K562 (cell line): Measurements from ENCODE around the gene H2BK1. TPM values are rescaled to one million over a fixed set of nuclear protein-coding genes. Genes with fewer than 3 reads are reported as not detected.
A peak's percentile ranks its signal among the peaks of the same experiment; 100 is the strongest.

Source experiments
- HDAC1 ChIP-seq, 2 experiments: fragments of 450-650 bp; IDR thresholded peaks; 2 replicates each; pipeline ENCODE4 v1.6.1; 2016 to 2017; ENCODE audit warnings: inconsistent platforms in 1 of 2, mild to moderate bottlenecking in 1 of 2, moderate library complexity in 1 of 2
- KHSRP ChIP-seq: fragments of 450-650 bp; IDR thresholded peaks from 2 replicates; pipeline ENCODE4 v1.6.1; 2017
- NFE2 ChIP-seq: IDR thresholded peaks from 2 replicates; pipeline ENCODE4 v1.6.1; 2014; ENCODE audit warnings: antibody characterized with exemption, low read depth
- PCBP2 ChIP-seq: fragments of 200-400 bp; formaldehyde crosslinking; IDR thresholded peaks from 2 replicates; pipeline ENCODE4 v1.6.1; 2018; ENCODE audit warnings: low read length, low read depth, mild to moderate bottlenecking, moderate library complexity; ENCODE audit not compliant: poor library complexity, severe bottlenecking
- POLR2G ChIP-seq: fragments of 200-400 bp; formaldehyde crosslinking; IDR thresholded peaks from 2 replicates; pipeline ENCODE4 v1.6.1; 2017; ENCODE audit warnings: low read depth, mild to moderate bottlenecking, antibody characterized with exemption, low read length, moderate library complexity
- WHSC1 ChIP-seq: IDR thresholded peaks from one replicate; pipeline ENCODE4 v1.6.1; 2012; ENCODE audit warnings: low read length, control low read depth, inconsistent platforms
- XRCC4 ChIP-seq: IDR thresholded peaks from one replicate; pipeline ENCODE4 v1.6.1; 2011; ENCODE audit not compliant: insufficient read depth, insufficient read length; ENCODE audit errors: extremely low read depth
- polyA plus RNA-seq, 8 experiments: library from polyadenylated mRNA; depleted of rRNA in 4 of 8; stranded (reverse) in 5 of 8; unstranded in 3 of 8; fragments of >200 nt; fragmentation: Nextera tagmentation in 2 of 8; fragmentation: Illumina TruSeq in 1 of 8; extraction: Ambion mirVana in 2 of 8; extraction: Trizol in 1 of 8; gene quantifications; 2 replicates each; pipeline versions ENCODE4 v1.2.1 to v1.2.3, GENCODE V29; 2011 to 2014; ENCODE audit warnings: inconsistent platforms in 1 of 8, missing spikeins in 1 of 8
- total RNA-seq, 7 experiments: library from RNA; depleted of rRNA in 6 of 7; stranded (reverse); fragments of >200 nt in 6 of 7; fragmentation: Illumina TruSeq in 2 of 7; extraction: Trizol in 2 of 7; gene quantifications; 2 replicates each; pipeline versions ENCODE4 v1.2.1 to v1.2.3, GENCODE V29; 2011 to 2021; ENCODE audit warnings: low replicate concordance in 1 of 7
- TF ChIP-seq, protein P1 (sequence below): fragments of 250-450 bp; sonication (Bioruptor Pico); IDR thresholded peaks from 2 replicates; pipeline ENCODE4 v1.8.0; 2021; ENCODE audit warnings: moderate library complexity, mild to moderate bottlenecking, inconsistent platforms
- TF ChIP-seq, protein P2 (sequence below): conservative IDR thresholded peaks from 2 replicates; pipeline ENCODE4 v1.6.1; 2011; ENCODE audit warnings: low read depth, mild to moderate bottlenecking, low read length; ENCODE audit not compliant: control insufficient read depth
- TF ChIP-seq, protein P3 (sequence below): sonication (generic); formaldehyde crosslinking; IDR thresholded peaks from 2 replicates; pipeline ENCODE4 v1.8.0; 2022; ENCODE audit warnings: missing genetic modification reagents, mild to moderate bottlenecking, borderline replicate concordance
- TF ChIP-seq, protein P4 (sequence below): fragments of 450-650 bp; formaldehyde crosslinking; IDR thresholded peaks from 2 replicates; pipeline ENCODE4 v1.4.0; 2020; ENCODE audit warnings: mild to moderate bottlenecking, moderate library complexity
- TF ChIP-seq, protein P5 (sequence below): fragments of 450-650 bp; IDR thresholded peaks from 2 replicates; pipeline ENCODE4 v1.6.1; 2018; ENCODE audit not compliant: partially characterized antibody
- TF ChIP-seq, protein P6 (sequence below): sonication (generic); formaldehyde crosslinking; IDR thresholded peaks from 2 replicates; pipeline ENCODE4 v1.8.0; 2022; ENCODE audit warnings: mild to moderate bottlenecking, missing genetic modification reagents

The H2BK1 gene
- total and polyA plus RNA-seq, 9 of the 15 experiments (the other 6 are each of a cell fraction or from before 2014, with no cell fraction given): not detected

DNA sequence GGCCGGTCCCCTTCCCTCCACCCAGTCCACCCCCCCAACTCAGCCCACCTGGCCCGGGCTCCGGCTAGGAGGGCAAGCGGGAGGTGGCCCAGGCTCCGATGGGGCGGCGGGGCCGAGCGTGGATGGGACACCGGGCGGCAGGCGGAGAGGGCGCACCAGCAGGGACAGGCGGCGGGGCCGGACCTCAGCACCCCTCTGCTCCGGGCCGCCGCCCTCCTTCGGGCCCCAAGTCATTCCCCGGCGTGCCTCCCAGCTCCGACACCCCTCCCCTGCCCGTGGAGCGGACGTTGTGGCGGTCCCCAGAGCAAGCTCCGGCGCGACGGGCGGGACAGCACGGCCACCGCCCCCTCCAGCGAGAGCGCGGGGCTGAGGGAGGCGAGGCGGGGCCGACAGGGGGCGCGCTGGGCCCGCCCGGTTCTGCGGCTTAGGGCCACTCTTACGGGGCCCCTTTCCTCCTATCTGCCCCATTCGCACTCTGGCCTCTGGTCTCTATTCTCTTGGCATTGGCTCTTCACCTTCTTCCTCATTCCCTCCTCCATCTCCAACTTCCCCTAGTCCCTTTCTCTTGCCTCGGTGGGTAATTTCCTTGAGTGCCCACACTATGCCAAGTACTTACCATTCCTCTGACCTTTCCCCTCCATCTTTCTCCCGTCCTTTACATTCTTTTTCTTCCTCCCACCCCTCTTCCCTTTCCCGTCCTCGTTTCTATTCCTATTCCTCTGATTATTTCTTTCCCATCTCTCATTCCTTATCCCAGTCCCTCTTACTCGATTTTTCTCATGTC, 42.1 kb downstream of the H2BK1 start (continued):
- TF ChIP-seq HDAC1 (IDR thresholded peaks at IDR 0.05): peak in 1 of 2 experiments; percentile 53; a peak in 1 of 4 replicates
- TF ChIP-seq, protein P1, sequence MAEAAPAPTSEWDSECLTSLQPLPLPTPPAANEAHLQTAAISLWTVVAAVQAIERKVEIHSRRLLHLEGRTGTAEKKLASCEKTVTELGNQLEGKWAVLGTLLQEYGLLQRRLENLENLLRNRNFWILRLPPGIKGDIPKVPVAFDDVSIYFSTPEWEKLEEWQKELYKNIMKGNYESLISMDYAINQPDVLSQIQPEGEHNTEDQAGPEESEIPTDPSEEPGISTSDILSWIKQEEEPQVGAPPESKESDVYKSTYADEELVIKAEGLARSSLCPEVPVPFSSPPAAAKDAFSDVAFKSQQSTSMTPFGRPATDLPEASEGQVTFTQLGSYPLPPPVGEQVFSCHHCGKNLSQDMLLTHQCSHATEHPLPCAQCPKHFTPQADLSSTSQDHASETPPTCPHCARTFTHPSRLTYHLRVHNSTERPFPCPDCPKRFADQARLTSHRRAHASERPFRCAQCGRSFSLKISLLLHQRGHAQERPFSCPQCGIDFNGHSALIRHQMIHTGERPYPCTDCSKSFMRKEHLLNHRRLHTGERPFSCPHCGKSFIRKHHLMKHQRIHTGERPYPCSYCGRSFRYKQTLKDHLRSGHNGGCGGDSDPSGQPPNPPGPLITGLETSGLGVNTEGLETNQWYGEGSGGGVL (CRISPR knock-in tag): no peak
- TF ChIP-seq, protein P2, sequence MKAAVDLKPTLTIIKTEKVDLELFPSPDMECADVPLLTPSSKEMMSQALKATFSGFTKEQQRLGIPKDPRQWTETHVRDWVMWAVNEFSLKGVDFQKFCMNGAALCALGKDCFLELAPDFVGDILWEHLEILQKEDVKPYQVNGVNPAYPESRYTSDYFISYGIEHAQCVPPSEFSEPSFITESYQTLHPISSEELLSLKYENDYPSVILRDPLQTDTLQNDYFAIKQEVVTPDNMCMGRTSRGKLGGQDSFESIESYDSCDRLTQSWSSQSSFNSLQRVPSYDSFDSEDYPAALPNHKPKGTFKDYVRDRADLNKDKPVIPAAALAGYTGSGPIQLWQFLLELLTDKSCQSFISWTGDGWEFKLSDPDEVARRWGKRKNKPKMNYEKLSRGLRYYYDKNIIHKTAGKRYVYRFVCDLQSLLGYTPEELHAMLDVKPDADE: 0 out of 2 replicates have a peak, but pooled peaks have one; percentile 46
- TF ChIP-seq NFE2: no peak
- no peak for TF ChIP-seq XRCC4
- TF ChIP-seq, protein P3, sequence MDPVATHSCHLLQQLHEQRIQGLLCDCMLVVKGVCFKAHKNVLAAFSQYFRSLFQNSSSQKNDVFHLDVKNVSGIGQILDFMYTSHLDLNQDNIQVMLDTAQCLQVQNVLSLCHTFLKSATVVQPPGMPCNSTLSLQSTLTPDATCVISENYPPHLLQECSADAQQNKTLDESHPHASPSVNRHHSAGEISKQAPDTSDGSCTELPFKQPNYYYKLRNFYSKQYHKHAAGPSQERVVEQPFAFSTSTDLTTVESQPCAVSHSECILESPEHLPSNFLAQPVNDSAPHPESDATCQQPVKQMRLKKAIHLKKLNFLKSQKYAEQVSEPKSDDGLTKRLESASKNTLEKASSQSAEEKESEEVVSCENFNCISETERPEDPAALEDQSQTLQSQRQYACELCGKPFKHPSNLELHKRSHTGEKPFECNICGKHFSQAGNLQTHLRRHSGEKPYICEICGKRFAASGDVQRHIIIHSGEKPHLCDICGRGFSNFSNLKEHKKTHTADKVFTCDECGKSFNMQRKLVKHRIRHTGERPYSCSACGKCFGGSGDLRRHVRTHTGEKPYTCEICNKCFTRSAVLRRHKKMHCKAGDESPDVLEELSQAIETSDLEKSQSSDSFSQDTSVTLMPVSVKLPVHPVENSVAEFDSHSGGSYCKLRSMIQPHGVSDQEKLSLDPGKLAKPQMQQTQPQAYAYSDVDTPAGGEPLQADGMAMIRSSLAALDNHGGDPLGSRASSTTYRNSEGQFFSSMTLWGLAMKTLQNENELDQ (CRISPR knock-in tag): no peak
- TF ChIP-seq WHSC1: no peak
- TF ChIP-seq, protein P4, sequence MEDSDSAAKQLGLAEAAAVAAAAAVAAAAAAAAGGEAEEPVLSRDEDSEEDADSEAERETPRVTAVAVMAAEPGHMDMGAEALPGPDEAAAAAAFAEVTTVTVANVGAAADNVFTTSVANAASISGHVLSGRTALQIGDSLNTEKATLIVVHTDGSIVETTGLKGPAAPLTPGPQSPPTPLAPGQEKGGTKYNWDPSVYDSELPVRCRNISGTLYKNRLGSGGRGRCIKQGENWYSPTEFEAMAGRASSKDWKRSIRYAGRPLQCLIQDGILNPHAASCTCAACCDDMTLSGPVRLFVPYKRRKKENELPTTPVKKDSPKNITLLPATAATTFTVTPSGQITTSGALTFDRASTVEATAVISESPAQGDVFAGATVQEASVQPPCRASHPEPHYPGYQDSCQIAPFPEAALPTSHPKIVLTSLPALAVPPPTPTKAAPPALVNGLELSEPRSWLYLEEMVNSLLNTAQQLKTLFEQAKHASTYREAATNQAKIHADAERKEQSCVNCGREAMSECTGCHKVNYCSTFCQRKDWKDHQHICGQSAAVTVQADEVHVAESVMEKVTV: no peak
- TF ChIP-seq KHSRP: no peak
- TF ChIP-seq, protein P5, sequence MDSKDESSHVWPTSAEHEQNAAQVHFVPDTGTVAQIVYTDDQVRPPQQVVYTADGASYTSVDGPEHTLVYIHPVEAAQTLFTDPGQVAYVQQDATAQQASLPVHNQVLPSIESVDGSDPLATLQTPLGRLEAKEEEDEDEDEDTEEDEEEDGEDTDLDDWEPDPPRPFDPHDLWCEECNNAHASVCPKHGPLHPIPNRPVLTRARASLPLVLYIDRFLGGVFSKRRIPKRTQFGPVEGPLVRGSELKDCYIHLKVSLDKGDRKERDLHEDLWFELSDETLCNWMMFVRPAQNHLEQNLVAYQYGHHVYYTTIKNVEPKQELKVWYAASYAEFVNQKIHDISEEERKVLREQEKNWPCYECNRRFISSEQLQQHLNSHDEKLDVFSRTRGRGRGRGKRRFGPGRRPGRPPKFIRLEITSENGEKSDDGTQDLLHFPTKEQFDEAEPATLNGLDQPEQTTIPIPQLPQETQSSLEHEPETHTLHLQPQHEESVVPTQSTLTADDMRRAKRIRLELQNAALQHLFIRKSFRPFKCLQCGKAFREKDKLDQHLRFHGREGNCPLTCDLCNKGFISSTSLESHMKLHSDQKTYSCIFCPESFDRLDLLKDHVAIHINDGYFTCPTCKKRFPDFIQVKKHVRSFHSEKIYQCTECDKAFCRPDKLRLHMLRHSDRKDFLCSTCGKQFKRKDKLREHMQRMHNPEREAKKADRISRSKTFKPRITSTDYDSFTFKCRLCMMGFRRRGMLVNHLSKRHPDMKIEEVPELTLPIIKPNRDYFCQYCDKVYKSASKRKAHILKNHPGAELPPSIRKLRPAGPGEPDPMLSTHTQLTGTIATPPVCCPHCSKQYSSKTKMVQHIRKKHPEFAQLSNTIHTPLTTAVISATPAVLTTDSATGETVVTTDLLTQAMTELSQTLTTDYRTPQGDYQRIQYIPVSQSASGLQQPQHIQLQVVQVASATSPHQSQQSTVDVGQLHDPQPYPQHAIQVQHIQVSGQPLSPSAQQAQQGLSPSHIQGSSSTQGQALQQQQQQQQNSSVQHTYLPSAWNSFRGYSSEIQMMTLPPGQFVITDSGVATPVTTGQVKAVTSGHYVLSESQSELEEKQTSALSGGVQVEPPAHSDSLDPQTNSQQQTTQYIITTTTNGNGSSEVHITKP: no peak
- no peak for TF ChIP-seq PCBP2
- TF ChIP-seq, protein P6, sequence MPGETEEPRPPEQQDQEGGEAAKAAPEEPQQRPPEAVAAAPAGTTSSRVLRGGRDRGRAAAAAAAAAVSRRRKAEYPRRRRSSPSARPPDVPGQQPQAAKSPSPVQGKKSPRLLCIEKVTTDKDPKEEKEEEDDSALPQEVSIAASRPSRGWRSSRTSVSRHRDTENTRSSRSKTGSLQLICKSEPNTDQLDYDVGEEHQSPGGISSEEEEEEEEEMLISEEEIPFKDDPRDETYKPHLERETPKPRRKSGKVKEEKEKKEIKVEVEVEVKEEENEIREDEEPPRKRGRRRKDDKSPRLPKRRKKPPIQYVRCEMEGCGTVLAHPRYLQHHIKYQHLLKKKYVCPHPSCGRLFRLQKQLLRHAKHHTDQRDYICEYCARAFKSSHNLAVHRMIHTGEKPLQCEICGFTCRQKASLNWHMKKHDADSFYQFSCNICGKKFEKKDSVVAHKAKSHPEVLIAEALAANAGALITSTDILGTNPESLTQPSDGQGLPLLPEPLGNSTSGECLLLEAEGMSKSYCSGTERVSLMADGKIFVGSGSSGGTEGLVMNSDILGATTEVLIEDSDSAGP: no peak
- no peak for TF ChIP-seq POLR2G
